ENCODE measurements around the gene ARHGAP44.

GRCh38 chr17:12918142-12918541, 128.8 kb downstream of the ARHGAP44 start:
- TF ChIP-seq CTCF (IDR thresholded peaks at IDR 0.05; ENCODE audit: low read depth, low read length) (no peak), EZH2phosphoT487 (IDR thresholded peaks at IDR 0.05; ENCODE audit: low read depth) (no peak)
